GM21390 (cell line): ENCODE data around the gene SCUBE2.

ENCODE experiments used
- ATAC-seq: cut with Tn5 transposase; IDR thresholded peaks from one replicate; pipeline ENCODE4 v1.9.1; 2021; ENCODE audit not compliant: unreplicated experiment

Gene SCUBE2

GRCh38 chr11:9049959-9050358 is 41.4 kb downstream of the SCUBE2 start:
- no peak for ATAC-seq

GRCh38 chr11:9047964-9048523 is 43.4 kb downstream of the SCUBE2 start:
- ATAC-seq: no peak

GRCh38 chr11:9046481-9046880 is 44.9 kb downstream of the SCUBE2 start:
- no peak for ATAC-seq

GRCh38 chr11:9042488-9042887 is 48.9 kb downstream of the SCUBE2 start:
- ATAC-seq: no peak

- ATAC-seq: no peak
Observed at GRCh38 chr11:9041747-9042146, 49.7 kb downstream of the SCUBE2 start.

- no peak for ATAC-seq
Observed at GRCh38 chr11:9040410-9040809, 51.0 kb downstream of the SCUBE2 start.

GRCh38 chr11:9039863-9040262 is 51.5 kb downstream of the SCUBE2 start:
- ATAC-seq: no peak

- no peak for ATAC-seq
Observed at GRCh38 chr11:9039198-9039597, 52.2 kb downstream of the SCUBE2 start.

- ATAC-seq: no peak
Observed at GRCh38 chr11:9038541-9038940, 52.9 kb downstream of the SCUBE2 start.

GRCh38 chr11:9037963-9038362 is 53.4 kb downstream of the SCUBE2 start:
- ATAC-seq: no peak

- ATAC-seq: no peak
Observed at GRCh38 chr11:9037046-9037780, 54.2 kb downstream of the SCUBE2 start.

GRCh38 chr11:9030601-9031000 is 60.8 kb downstream of the SCUBE2 start:
- no peak for ATAC-seq

GRCh38 chr11:9029422-9029821 is 62.0 kb downstream of the SCUBE2 start:
- ATAC-seq: no peak

- ATAC-seq: no peak
Observed at GRCh38 chr11:9028581-9028980, 62.8 kb downstream of the SCUBE2 start.

GRCh38 chr11:9025101-9025850 is 66.1 kb downstream of the SCUBE2 start:
- ATAC-seq: no peak

GRCh38 chr11:9022961-9023680 is 68.3 kb downstream of the SCUBE2 start:
- no peak for ATAC-seq

GRCh38 chr11:9020916-9021315 is 70.5 kb downstream of the SCUBE2 start:
- ATAC-seq: no peak

- no peak for ATAC-seq
Observed at GRCh38 chr11:9019861-9020260, 71.5 kb downstream of the SCUBE2 start.

GRCh38 chr11:9017773-9018172 is 73.6 kb downstream of the SCUBE2 start:
- ATAC-seq: no peak

GRCh38 chr11:9016916-9017642 is 74.3 kb downstream of the SCUBE2 start:
- ATAC-seq: no peak

- peak; percentile 73 for ATAC-seq
Observed at GRCh38 chr11:9015677-9016076, 75.7 kb downstream of the SCUBE2 start.
